GM12872 (cell line): ENCODE results near the gene ZMIZ1.

Experiments
- CTCF ChIP-seq: IDR thresholded peaks from 3 replicates; pipeline ENCODE4 v1.5.1; 2011; ENCODE audit warnings: low read depth, mild to moderate bottlenecking, low read length, moderate library complexity; ENCODE audit not compliant: insufficient read depth

ZMIZ1 gene

GRCh38 chr10:79078367-79079053, 9.7 kb downstream of the ZMIZ1 start:
- TF ChIP-seq CTCF, result no peak

DNA sequence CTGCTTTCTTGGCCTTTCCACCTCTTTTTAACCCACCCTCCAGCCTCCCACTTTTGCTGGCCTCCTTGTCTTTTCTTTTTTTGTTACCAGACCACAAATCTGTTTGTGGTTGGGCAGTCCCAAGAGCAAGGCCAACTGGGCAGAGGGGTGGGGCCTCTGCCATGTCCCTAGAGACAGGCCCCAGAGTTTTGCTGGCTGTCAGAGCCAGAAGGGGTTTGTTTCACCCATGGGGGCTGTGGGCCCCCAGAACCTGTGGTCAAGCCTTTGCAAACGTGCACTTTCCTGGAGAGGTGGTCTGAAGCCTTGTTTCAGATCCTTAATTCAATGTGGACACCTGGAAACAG, 10.3 kb downstream of the ZMIZ1 start:
- no peak for TF ChIP-seq CTCF

DNA sequence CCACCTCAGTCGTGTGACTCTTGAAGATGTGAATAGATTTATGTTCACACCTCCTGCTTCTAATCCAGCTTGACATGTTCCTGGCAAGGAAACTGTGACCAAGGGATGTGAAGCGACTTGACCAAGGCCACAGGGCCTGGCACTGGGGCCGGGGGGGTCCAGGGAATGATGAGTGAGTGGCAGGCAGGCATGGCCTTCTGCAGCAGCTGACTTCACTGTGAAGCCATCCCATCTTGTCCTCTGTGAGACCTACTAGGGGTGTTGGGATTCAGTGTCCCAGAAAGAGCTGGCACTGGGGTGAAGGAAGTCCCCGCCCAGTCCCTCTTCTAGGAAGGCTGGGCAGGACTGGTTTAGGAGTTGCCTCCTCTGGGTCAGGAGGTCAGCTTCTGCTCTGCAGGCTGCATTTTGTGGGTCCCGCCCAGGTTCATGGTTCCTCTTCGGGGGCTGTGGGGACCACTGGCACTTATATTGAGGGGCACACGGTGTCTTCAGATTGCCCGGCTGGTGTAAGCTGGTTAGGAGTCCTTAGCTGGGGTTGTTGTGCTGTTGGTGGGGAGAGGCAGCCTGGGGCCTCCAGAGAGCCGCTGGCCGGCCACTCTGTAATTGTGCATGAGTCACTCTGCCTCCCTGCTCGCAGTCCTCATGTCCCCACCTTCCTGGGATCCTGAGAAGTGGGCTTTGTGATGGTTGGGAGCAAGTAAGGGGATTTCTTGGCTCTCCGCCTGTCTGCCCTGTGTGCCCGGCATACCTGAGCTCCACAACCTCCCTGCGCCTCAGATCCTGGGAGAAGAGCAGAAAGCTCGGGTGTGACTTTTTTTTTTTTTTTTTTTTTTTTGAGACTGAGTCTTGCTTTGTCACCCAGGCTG, 11.0 kb downstream of the ZMIZ1 start:
- no peak for TF ChIP-seq CTCF

DNA sequence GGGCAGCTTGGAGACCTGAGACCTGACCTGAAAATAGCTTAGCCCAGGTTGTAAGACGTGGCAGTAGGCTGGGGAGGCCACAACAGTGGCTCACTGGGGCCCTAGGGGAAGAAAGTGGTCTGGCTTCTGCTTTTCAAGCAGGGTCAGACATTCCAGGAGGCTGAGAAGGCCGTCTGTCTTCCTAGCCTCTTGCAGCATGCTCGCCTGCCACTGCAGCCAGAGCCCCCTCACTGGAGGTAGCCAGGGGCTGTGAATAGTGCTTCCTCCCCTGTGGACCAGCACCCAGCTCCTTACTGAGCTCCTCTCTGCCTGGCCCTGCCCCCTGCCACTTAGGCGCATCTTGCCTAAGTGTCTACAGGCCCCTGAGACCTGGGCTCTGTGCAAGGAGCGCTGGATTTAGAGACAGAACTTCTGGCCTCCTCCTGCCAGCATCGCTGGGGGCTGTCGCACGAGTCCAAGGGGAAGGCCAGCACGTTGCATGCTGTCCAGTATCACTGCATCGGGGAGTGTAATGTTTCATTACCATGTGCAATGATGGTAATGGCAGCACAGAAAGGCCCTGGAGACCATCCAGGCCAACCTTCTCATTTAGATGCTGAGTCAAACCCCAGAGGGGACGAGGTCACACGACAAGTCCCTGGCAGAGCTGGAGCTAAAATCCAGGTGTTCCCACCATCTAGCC, 12.7 kb downstream of the ZMIZ1 start:
- no peak for TF ChIP-seq CTCF

DNA sequence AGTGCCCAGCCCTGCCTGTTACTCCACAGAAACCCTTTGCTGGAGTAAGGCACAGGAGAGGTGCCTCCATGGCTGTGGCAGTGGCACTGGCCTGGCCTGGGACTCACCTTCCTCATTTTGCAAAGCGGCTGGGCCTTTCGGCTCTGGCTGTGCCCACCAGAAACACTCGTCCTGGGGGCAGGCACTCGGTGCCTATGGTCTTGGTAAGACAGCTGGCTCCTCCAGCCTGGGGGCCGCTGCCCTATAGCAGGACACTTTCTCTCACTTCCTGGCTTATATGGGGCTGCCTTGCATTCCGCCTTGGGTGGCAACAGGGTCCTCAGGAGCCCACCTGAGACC, 13.2 kb downstream of the ZMIZ1 start:
- no peak for TF ChIP-seq CTCF

DNA sequence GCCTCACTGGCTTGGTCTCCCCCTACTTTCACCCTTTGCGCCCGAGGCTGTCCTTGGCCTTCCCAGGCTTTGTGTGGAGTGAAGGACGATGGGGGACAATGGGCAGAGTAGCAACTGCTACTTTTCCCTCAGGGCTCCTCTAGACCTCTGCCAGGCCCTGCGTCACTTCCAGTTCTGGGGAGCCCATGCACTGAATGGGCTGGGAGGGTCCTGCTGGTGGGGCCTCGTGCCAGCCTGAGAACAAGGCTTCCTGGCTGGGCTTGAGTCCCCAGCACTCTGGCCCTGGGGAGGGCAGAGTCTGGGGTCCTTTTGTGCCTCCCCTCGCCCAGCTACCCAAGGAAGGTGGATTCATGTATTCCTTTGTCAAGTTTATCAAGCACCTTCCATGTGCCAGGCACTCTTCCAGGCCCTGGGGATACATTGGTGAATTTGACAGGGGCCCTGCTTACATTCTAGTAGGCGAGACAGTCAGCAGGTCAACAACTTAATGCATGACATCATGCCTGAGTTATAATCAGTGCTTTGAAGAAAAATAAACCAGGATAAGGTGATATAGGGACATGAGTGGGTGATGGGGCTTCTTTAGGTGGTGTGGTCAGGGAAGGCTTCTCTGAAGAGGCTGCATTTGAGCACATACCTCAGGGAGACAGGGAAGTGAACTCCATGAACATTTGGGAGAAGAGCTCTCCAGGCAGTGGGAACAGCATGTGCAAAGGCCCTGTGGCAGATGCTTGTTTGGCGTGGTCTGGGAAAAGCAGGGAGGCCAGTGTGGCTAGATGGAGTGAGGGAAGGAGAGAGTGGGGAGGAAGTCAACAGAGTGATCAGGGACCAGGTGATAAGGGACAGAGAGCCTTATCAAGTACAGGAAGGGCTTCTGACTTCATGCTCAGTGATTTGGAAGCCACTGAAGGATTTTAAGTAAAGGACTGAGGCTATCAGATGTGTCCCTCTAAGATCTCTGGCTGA, 14.1 kb downstream of the ZMIZ1 start:
- no peak for TF ChIP-seq CTCF
